Kidney (tissue), 14 donors: ENCODE results near the gene NDUFA12. TPM values are rescaled to one million over a fixed set of nuclear protein-coding genes. Genes with fewer than 3 reads are reported as not detected.

Experiments
- DNase-seq, 5 donors: peaks; one replicate each; pipeline ENCODE4 v3.0.0-alpha.2; 2013 to 2020
- FAIRE-seq: peaks from 2 replicates; lab custom pipeline; 2012; peaks lifted over from hg19 to GRCh38; lab: Jason Lieb, UNC
- H3K27ac ChIP-seq, 2 donors: one replicate each; pipeline ENCODE4 v1.7.0; 2013; ENCODE audit warnings: low read depth in 2 of 2, low read length in 2 of 2, inconsistent platforms in 1 of 2
- H3K27me3 ChIP-seq: one replicate; pipeline ENCODE4 v1.7.1; 2013; ENCODE audit warnings: low read length, inconsistent platforms; ENCODE audit not compliant: control insufficient read depth, insufficient read depth
- H3K36me3 ChIP-seq, 3 donors: one replicate each; pipeline versions ENCODE4 v1.7.0 to v1.7.1; 2013; ENCODE audit warnings: low read length in 3 of 3, control low read depth in 1 of 3, inconsistent platforms in 1 of 3; ENCODE audit not compliant: insufficient read depth in 3 of 3, control insufficient read depth in 2 of 3
- H3K4me1 ChIP-seq, 3 donors: one replicate each; pipeline versions ENCODE4 v1.7.0 to v1.7.1; 2013; ENCODE audit warnings: low read length in 3 of 3, inconsistent platforms in 1 of 3, low read depth in 1 of 3; ENCODE audit not compliant: control insufficient read depth in 2 of 3, insufficient read depth in 2 of 3
- H3K4me3 ChIP-seq, 3 donors: one replicate each; pipeline versions ENCODE4 v1.7.0 to v1.8.1; 2013; ENCODE audit warnings: low read length in 3 of 3, control low read depth in 1 of 3, inconsistent platforms in 1 of 3
- H3K9ac ChIP-seq, 3 donors: one replicate each; pipeline versions ENCODE4 v1.7.0 to v1.7.1; 2013; ENCODE audit warnings: low read length in 3 of 3, control low read depth in 1 of 3, inconsistent platforms in 1 of 3
- H3K9me3 ChIP-seq, 3 donors: one replicate each; pipeline versions ENCODE4 v1.7.0 to v1.7.1; 2013; ENCODE audit warnings: low read length in 3 of 3, control low read depth in 1 of 3, inconsistent platforms in 1 of 3; ENCODE audit not compliant: control insufficient read depth in 2 of 3, insufficient read depth in 1 of 3
- intact Hi-C: fragments of 100-400 bp; cut with DNase I; formaldehyde crosslinking; loops from one replicate; pipeline ENCODE4 v1.11.1; 2022
- polyA plus RNA-seq: library from polyadenylated mRNA; stranded (reverse); fragments of 350-450 nt; fragmentation: Illumina TruSeq; extraction: RNeasy Lipid Tissue Mini Kit (QIAGEN cat#74804); gene quantifications from one replicate; pipeline ENCODE4 v1.2.3, GENCODE V29; 2014; ENCODE audit warnings: low read depth, low replicate concordance; ENCODE audit not compliant: insufficient read depth
- total RNA-seq: library from RNA; stranded (reverse); fragmentation: NEBNext Ultra II Directional; extraction: Animal tissue kit (Norgen Biotek cat#: 25700); gene quantifications from one replicate; pipeline ENCODE4 v1.2.1, GENCODE V29; 2021
- TF ChIP-seq, protein P1 (sequence below): IDR thresholded peaks from 3 replicates; pipeline ENCODE4 v1.5.1; 2012; ENCODE audit warnings: mild to moderate bottlenecking, moderate library complexity, borderline replicate concordance; ENCODE audit not compliant: insufficient read depth; ENCODE audit errors: extremely low read depth
- donor health status: control.
- donor health status: control.
- donor health status: control.
- donor health status: control.
- donor health status: control.
- donor health status: DM: yes; HTN: yes; CAD: no.
- donor health status: Normal renal cell carcinoma (clear cell type).

NDUFA12 gene
- total and polyA plus RNA-seq, 2 donors from 2014 or later = 79.0 to 246 TPM

DNA sequence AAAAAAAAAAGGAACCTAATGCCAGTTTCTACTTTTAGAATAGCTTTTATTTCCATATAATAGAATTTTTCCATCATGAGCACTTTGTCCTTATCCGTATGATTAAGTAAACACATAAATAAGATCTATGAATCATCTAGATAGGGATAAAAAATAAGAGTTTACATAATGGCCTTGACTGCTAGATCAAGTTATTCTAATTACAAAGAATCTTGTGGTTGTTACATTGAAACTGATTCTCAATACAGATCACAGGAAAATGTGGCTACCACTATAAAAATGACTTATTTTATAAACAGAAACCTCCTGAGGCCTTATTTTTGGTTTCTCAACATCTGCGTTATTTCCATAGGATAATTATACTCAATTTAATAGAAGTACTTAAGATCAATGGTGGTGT lies 34.4 kb upstream of the NDUFA12 start:
- intact Hi-C loops = no loop called here

GRCh38 chr12:95034750-95035149 lies 31.3 kb upstream of the NDUFA12 start:
- intact Hi-C loops = no loop called here
- Histone ChIP-seq H3K9ac (no peak overlapping the region), H3K27ac (no peak overlapping the region), H3K4me1 (no peaks in the 10 kb centered on the region), H3K9me3 (no peaks in the 10 kb centered on the region), H3K36me3 (peaks cover 2 to 29% (median 5%) of the 10 kb centered on the region in 3 donors), H3K27me3 (no peaks in the 10 kb centered on the region), H3K4me3 (no peak overlapping the region)
- FAIRE-seq (no peak), DNase-seq (no peak)
- TF ChIP-seq, protein P1, sequence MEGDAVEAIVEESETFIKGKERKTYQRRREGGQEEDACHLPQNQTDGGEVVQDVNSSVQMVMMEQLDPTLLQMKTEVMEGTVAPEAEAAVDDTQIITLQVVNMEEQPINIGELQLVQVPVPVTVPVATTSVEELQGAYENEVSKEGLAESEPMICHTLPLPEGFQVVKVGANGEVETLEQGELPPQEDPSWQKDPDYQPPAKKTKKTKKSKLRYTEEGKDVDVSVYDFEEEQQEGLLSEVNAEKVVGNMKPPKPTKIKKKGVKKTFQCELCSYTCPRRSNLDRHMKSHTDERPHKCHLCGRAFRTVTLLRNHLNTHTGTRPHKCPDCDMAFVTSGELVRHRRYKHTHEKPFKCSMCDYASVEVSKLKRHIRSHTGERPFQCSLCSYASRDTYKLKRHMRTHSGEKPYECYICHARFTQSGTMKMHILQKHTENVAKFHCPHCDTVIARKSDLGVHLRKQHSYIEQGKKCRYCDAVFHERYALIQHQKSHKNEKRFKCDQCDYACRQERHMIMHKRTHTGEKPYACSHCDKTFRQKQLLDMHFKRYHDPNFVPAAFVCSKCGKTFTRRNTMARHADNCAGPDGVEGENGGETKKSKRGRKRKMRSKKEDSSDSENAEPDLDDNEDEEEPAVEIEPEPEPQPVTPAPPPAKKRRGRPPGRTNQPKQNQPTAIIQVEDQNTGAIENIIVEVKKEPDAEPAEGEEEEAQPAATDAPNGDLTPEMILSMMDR = no peak

More for the DNA sequence above, 34.4 kb upstream of the NDUFA12 start:
- Histone ChIP-seq H3K4me1 (no peaks in the 10 kb centered on the region), H3K27me3 (no peaks in the 10 kb centered on the region), H3K9ac (no peak overlapping the region), H3K36me3 (peaks cover 2 to 24% (median 5%) of the 10 kb centered on the region in 3 donors), H3K27ac (no peak overlapping the region), H3K4me3 (no peak overlapping the region), H3K9me3 (no peaks in the 10 kb centered on the region)
- no peak for FAIRE-seq
- DNase-seq = no peak
- TF ChIP-seq, protein P1 = no peak

- no peak overlapping the region for H3K27ac ChIP-seq
- intact Hi-C loops = no loop called here
- DNase-seq (peak in 1 of 5 donors; percentile 2), FAIRE-seq (no peak)
- no peaks in the 10 kb centered on the region for H3K27me3 ChIP-seq
- no peak overlapping the region for H3K9ac ChIP-seq
- H3K4me3 ChIP-seq = no peak overlapping the region
- H3K36me3 ChIP-seq = peaks cover 0 to 4% (median 0%) of the 10 kb centered on the region in 3 donors
- TF ChIP-seq, protein P1 = no peak
- H3K4me1 ChIP-seq = no peaks in the 10 kb centered on the region
- H3K9me3 ChIP-seq = no peaks in the 10 kb centered on the region
Observed at GRCh38 chr12:95022477-95022876, 19.0 kb upstream of the NDUFA12 start.

- no peak overlapping the region for H3K4me3 ChIP-seq
- DNase-seq (no peak), FAIRE-seq (no peak)
- H3K9me3 ChIP-seq = no peaks in the 10 kb centered on the region
- no peaks in the 10 kb centered on the region for H3K36me3 ChIP-seq
- no peaks in the 10 kb centered on the region for H3K4me1 ChIP-seq
- TF ChIP-seq, protein P1 = no peak
- no peak overlapping the region for H3K27ac ChIP-seq
- no peak overlapping the region for H3K9ac ChIP-seq
- intact Hi-C loops = no loop called here
- no peaks in the 10 kb centered on the region for H3K27me3 ChIP-seq
Observed at GRCh38 chr12:95017482-95017881, 14.0 kb upstream of the NDUFA12 start.
